ENCODE data around the gene TMEM240. TPM values are rescaled to one million over a fixed set of nuclear protein-coding genes. Genes with fewer than 3 reads are reported as not detected.

Gene TMEM240
- total and polyA plus RNA-seq, 2 of the 8 experiments (the other 6 are each of a cell fraction or from before 2014, with no cell fraction given) = 3.6 to 5.7 TPM

- Histone ChIP-seq H3K4me1 (replicated peaks in 1 of 4; ENCODE audit: control insufficient read depth in 3 of 4, insufficient read depth in 4 of 4, low read length in 3 of 4) (no peaks in the 10 kb centered on the region), H4K20me1 (replicated peaks in 1 of 2; ENCODE audit: control insufficient read depth in 1 of 2, insufficient read depth in 2 of 2, low read length in 2 of 2) (peaks cover 0 to 1% of the 10 kb centered on the region in 2 experiments), H2BK12ac (ENCODE audit: low read depth, low read length) (no peak overlapping the region), H3K14ac (ENCODE audit: insufficient read length) (no peak overlapping the region), H4K91ac (replicated peaks; ENCODE audit: insufficient read length, low read length) (no peak overlapping the region), H3K4me3 (ENCODE audit: extremely low read depth in 1 of 4, insufficient read depth in 2 of 4, low read depth in 3 of 4, low read length in 4 of 4) (no peak overlapping the region), H3K27ac (ENCODE audit: low read depth, low read length) (no peak overlapping the region), H2BK15ac (ENCODE audit: low read length) (no peak overlapping the region), H3K23me2 (ENCODE audit: low read depth, low read length) (no peaks in the 10 kb centered on the region), H2AK5ac (ENCODE audit: low read depth, low read length) (no peak overlapping the region), H3K9me3 (ENCODE audit: insufficient read depth in 2 of 2, low read depth in 1 of 2, low read length in 1 of 2) (peaks cover 3 to 5% of the 10 kb centered on the region in 2 experiments; a peak in 1 of 4 replicates), H3K79me2 (ENCODE audit: control insufficient read depth in 1 of 2, insufficient read depth in 2 of 2, low read length in 2 of 2) (no peaks in the 10 kb centered on the region), H3K4me2 (ENCODE audit: insufficient read depth in 1 of 2, low read depth in 2 of 2, low read length in 2 of 2) (no peak overlapping the region), H3K56ac (replicated peaks; ENCODE audit: insufficient read length, low read depth, low read length) (no peak overlapping the region), H2BK20ac (ENCODE audit: low read length) (no peak overlapping the region), H2BK5ac (ENCODE audit: low read depth, low read length) (no peak overlapping the region), H3K79me1 (ENCODE audit: low read depth, low read length) (no peaks in the 10 kb centered on the region), H3K36me3 (ENCODE audit: control insufficient read depth in 2 of 4, insufficient read depth in 4 of 4, low read length in 3 of 4) (peaks cover 4 to 44% (median 11%) of the 10 kb centered on the region in 4 experiments; a peak in 4 of 8 replicates), H4K8ac (ENCODE audit: extremely low read depth, insufficient read depth, low read length) (no peak overlapping the region; the same call in 1 of the 2 replicates), H3K23ac (ENCODE audit: insufficient read length) (no peak overlapping the region), H4K5ac (ENCODE audit: insufficient read length, low read depth, low read length) (no peak overlapping the region), H3K4ac (replicated peaks; ENCODE audit: insufficient read length, low read depth, low read length) (no peak overlapping the region), H3K27me3 (replicated peaks in 1 of 4; ENCODE audit: control insufficient read depth in 3 of 4, extremely low read depth in 1 of 4, insufficient read depth in 3 of 4, low read length in 3 of 4) (no peaks in the 10 kb centered on the region), H2AFZ (ENCODE audit: low read length) (no peak overlapping the region), H2BK120ac (replicated peaks; ENCODE audit: low read depth, low read length) (no peak overlapping the region), H3K9ac (replicated peaks in 1 of 4; ENCODE audit: extremely low read depth in 1 of 4, low read depth in 3 of 4, low read length in 3 of 4) (no peak overlapping the region), H3K18ac (ENCODE audit: extremely low read depth, low read length) (no peak overlapping the region)
- CTCF ChIA-PET (ENCODE audit: partially characterized antibody) = no interaction called here
- TF ChIP-seq, protein P1, sequence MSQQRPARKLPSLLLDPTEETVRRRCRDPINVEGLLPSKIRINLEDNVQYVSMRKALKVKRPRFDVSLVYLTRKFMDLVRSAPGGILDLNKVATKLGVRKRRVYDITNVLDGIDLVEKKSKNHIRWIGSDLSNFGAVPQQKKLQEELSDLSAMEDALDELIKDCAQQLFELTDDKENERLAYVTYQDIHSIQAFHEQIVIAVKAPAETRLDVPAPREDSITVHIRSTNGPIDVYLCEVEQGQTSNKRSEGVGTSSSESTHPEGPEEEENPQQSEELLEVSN (IDR thresholded peaks at IDR 0.05) = no peak
- TF ChIP-seq POU5F1 (IDR thresholded peaks at IDR 0.05; ENCODE audit: low read depth, low read length) = no peak
- TF ChIP-seq, protein P2, sequence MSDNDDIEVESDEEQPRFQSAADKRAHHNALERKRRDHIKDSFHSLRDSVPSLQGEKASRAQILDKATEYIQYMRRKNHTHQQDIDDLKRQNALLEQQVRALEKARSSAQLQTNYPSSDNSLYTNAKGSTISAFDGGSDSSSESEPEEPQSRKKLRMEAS (IDR thresholded peaks at IDR 0.05) = no peak
- TF ChIP-seq KDM4A (IDR thresholded peaks at IDR 0.05; ENCODE audit: low read depth, low read length, severe bottlenecking) = no peak
- no peak for TF ChIP-seq KDM1A (IDR thresholded peaks at IDR 0.05; ENCODE audit: borderline replicate concordance, low read length)
- no peak for DNase-seq (ENCODE audit: low read depth in 1 of 2, low spot score in 2 of 2)
- POLR2A ChIA-PET (ENCODE audit: partially characterized antibody) = no interaction called here
- FAIRE-seq = no peak
- WGBS, 2 experiments (ENCODE audit: extremely low coverage in 1 of 2, insufficient coverage in 1 of 2, insufficient read length in 1 of 2, insufficient replicate concordance in 2 of 2, low coverage in 1 of 2, low lambda C conversion rate in 2 of 2, missing lambda C conversion rate in 1 of 2) = 98% methylated on average over 31 of the region's 31 CpGs; no CpG with 5 or more reads in 1 of the 2 experiments
Observed at GRCh38 chr1:1527092-1527816, 13.2 kb downstream of the TMEM240 start.
